ENCODE measurements around the gene ZNF436. TPM values are rescaled to one million over a fixed set of nuclear protein-coding genes. Genes with fewer than 3 reads are reported as not detected.

The ZNF436 gene
- total RNA-seq, 2 donors from 2014 or later: 8.7 to 8.8 TPM

DNA sequence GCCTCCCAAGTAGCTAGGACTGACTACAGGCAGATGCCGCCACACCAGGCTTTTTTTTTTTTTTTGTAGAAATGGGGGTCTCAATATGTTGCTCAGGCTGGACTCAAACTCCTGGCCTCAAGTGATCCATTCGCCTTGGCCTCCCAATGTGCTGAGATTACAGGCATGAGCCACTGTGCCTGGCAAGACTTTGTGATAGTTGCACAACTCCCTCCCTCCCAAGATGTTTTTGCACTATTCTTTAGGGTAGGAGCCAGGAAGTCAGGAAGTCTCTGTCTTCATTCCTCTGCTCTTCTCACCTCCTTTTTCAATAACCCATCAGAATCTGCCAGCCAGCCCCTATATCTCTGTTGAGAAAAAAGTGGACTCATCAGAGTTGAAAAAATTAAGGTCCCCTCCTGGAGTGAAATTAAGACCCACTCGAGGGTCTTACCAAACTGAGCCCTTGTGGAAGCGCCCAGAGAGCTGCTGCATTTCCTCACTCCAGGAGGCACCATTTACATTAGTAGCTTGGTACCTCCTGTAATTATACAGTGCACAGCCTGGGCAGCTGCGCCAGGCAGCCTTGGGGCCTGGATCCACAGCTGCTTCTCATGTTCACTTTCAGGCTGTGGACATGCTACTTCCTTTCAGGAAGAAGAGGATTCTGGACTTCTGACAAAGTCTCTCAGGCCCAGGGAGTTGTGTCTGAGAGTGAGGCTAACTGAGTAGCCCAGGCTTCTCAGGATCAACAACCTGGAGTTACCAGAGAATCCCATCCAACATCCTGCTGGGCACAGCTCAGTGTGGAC lies 30.9 kb upstream of the ZNF436 start:
- H3K4me3 Mint-ChIP-seq: no peak overlapping the region
- peaks cover 20% of the 10 kb centered on the region for H3K4me1 Mint-ChIP-seq (ENCODE audit: low read depth)
- no peaks in the 10 kb centered on the region for H3K27me3 Mint-ChIP-seq (ENCODE audit: low read depth)
- no peak for ATAC-seq (replicated peaks in 1 of 2)
- H3K9me3 Mint-ChIP-seq: no peaks in the 10 kb centered on the region
- no peak for DNase-seq
- H3K27ac Mint-ChIP-seq: no peak overlapping the region
- no peaks in the 10 kb centered on the region for H3K36me3 Mint-ChIP-seq (ENCODE audit: insufficient read depth in 2 of 2)

DNA sequence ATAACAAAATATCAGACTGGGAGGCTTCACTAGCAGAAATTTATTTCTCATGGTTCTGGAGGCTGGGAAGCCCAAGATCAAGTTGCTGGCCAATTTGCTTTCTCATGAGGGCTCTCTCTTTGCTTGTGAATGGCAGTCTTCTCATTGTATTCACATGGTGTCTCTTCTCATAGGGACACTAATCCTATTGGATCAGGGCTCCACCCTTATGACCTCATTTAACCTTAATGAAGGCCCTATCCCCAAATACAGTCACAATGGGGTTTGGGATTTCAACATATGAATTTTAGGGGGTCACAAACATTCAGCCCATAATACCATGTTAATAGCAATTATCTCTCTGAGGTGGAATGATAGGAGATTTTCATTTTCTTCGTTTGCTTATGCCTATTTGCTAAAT lies 29.6 kb upstream of the ZNF436 start:
- no peaks in the 10 kb centered on the region for H3K36me3 Mint-ChIP-seq (ENCODE audit: insufficient read depth in 2 of 2)
- DNase-seq: no peak
- no peak overlapping the region for H3K27ac Mint-ChIP-seq
- no peaks in the 10 kb centered on the region for H3K27me3 Mint-ChIP-seq (ENCODE audit: low read depth)
- H3K4me3 Mint-ChIP-seq: no peak overlapping the region
- H3K9me3 Mint-ChIP-seq: no peaks in the 10 kb centered on the region
- H3K4me1 Mint-ChIP-seq (ENCODE audit: low read depth): peaks cover 17% of the 10 kb centered on the region
- no peak for ATAC-seq (replicated peaks in 1 of 2)

DNA sequence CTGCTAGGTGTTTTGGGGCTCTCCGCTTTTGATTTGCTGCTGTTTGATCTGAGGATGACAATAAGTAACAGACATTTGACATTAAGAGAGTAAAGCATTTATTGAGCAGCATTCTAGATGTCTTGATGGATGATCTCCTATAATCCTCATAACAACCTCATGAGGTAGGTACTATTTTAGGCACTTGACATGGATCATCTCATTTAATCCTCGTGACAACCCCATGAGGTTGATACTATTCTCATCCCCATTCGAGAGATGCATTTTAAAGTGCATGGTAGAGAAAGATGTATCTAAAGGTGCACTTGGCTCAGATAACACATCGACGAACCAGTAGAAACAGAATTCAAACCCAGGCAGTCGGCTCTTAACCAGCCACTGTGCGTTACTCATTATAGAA lies 28.3 kb upstream of the ZNF436 start:
- H3K4me3 Mint-ChIP-seq: no peak overlapping the region
- no peaks in the 10 kb centered on the region for H3K36me3 Mint-ChIP-seq (ENCODE audit: insufficient read depth in 2 of 2)
- no peaks in the 10 kb centered on the region for H3K9me3 Mint-ChIP-seq
- no peak for ATAC-seq (replicated peaks in 1 of 2)
- DNase-seq: no peak
- H3K4me1 Mint-ChIP-seq (ENCODE audit: low read depth): peaks cover 11% of the 10 kb centered on the region
- H3K27ac Mint-ChIP-seq: no peak overlapping the region
- no peaks in the 10 kb centered on the region for H3K27me3 Mint-ChIP-seq (ENCODE audit: low read depth)

DNA sequence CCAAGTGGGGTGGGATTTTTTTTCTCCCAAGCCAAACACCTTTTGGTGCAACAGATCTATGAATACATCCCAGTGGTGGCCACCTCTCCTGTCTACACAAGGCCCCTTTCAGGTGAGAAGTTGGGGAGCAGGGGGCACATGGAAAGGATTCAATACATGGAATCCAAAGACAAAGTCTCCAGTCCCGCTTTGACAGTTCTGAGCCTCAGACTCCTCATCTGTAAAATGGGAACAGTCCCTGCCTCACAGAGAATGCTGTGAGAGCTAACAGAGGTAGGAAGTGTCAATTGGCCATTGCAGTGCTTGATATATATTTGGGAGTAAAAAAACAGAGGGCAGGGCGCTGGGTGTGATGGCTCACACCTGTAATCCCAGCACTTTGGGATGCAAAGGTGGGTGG lies 26.7 kb upstream of the ZNF436 start:
- H3K36me3 Mint-ChIP-seq (ENCODE audit: insufficient read depth in 2 of 2): no peaks in the 10 kb centered on the region
- no peak overlapping the region for H3K27ac Mint-ChIP-seq

DNA sequence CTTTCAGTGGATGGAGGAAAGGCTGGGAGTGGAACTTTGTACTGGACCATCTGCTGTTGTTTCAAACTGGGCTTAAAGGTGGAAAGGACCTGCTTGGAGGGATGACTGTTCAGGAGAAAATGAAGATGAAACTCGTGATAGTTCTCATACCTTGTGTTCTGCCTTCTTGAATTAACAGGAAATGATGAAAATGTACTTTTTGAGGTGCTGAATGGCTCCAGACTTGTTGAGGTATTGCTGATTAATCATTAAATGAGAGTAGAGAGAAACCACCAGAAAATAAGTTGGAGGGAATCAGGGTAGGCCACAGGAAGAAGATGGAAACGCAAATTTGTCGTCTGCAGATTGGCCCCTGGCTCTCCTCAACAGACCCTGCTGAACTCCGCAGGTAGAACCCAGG lies 26.2 kb upstream of the ZNF436 start:
- H3K27ac Mint-ChIP-seq: peak overlapping the region; percentile 13
- H3K4me1 Mint-ChIP-seq (ENCODE audit: low read depth): peaks cover 6% of the 10 kb centered on the region
- H3K4me3 Mint-ChIP-seq: no peak overlapping the region
- DNase-seq (no peak), ATAC-seq (replicated peaks in 1 of 2) (no peak)
- no peaks in the 10 kb centered on the region for H3K36me3 Mint-ChIP-seq (ENCODE audit: insufficient read depth in 2 of 2)
- no peaks in the 10 kb centered on the region for H3K27me3 Mint-ChIP-seq (ENCODE audit: low read depth)
- H3K9me3 Mint-ChIP-seq: no peaks in the 10 kb centered on the region

More for the DNA sequence above, 26.7 kb upstream of the ZNF436 start:
- H3K4me1 Mint-ChIP-seq (ENCODE audit: low read depth): peaks cover 6% of the 10 kb centered on the region
- no peaks in the 10 kb centered on the region for H3K9me3 Mint-ChIP-seq
- no peak for DNase-seq
- no peak for ATAC-seq (replicated peaks in 1 of 2)
- H3K27me3 Mint-ChIP-seq (ENCODE audit: low read depth): no peaks in the 10 kb centered on the region
- H3K4me3 Mint-ChIP-seq: no peak overlapping the region

DNA sequence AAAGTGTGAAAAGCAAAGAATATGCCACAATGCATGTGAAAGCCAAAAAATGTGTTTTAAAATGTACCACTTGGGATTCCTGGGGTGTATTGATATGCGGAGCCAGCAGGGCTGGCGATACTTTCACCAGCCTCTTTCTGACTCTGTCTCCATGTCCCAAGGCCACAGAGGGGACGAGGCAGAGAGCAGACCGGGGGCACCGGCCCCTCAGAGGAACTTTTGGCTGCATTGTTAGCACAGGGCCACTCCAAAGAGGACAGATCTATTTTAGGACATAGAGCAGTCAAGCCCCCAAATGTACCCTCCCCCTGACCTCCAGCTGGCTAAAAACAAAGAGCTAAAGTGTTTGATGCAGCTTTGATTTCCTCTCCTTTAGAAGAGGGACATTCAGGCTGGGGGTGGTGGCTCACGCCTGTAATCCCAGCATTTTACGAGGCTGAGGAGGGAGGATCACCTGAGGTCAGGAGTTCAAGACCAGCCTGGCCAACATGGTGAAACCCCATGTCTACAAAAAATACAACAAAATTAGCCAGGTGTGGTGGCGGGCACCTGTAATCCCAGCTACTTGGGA lies 25.6 kb upstream of the ZNF436 start:
- no peak overlapping the region for H3K27ac Mint-ChIP-seq
- no peak overlapping the region for H3K4me3 Mint-ChIP-seq
- no peaks in the 10 kb centered on the region for H3K9me3 Mint-ChIP-seq
- no peak for ATAC-seq (replicated peaks in 1 of 2)
- DNase-seq: no peak
- H3K4me1 Mint-ChIP-seq (ENCODE audit: low read depth): peaks cover 6% of the 10 kb centered on the region
- H3K36me3 Mint-ChIP-seq (ENCODE audit: insufficient read depth in 2 of 2): no peaks in the 10 kb centered on the region
- H3K27me3 Mint-ChIP-seq (ENCODE audit: low read depth): no peaks in the 10 kb centered on the region

DNA sequence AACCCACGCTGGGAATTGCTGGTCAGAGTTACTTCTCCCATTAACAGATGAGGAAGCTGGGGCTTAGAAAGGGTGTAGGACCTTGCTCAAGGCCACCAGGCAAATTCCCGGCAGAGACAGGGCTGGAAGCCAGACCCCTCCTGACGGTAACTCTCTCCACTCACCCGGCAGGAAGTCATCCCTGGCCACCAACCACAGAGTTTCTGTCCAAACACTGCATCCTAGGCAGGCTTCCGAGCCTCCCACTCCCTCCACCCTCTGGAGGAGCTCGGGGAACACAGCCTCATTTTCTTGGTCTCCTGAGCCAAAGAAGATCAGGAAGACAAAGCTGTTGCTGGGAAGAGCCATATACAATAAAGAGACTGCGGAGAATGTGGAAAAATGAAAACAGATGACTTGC lies 25.0 kb upstream of the ZNF436 start:
- no peak overlapping the region for H3K4me3 Mint-ChIP-seq
- ATAC-seq (replicated peaks in 1 of 2) (no peak), DNase-seq (no peak)
- no peaks in the 10 kb centered on the region for H3K27me3 Mint-ChIP-seq (ENCODE audit: low read depth)
- H3K4me1 Mint-ChIP-seq (ENCODE audit: low read depth): peaks cover 6% of the 10 kb centered on the region
- no peaks in the 10 kb centered on the region for H3K9me3 Mint-ChIP-seq
- no peak overlapping the region for H3K27ac Mint-ChIP-seq
- no peaks in the 10 kb centered on the region for H3K36me3 Mint-ChIP-seq (ENCODE audit: insufficient read depth in 2 of 2)

DNA sequence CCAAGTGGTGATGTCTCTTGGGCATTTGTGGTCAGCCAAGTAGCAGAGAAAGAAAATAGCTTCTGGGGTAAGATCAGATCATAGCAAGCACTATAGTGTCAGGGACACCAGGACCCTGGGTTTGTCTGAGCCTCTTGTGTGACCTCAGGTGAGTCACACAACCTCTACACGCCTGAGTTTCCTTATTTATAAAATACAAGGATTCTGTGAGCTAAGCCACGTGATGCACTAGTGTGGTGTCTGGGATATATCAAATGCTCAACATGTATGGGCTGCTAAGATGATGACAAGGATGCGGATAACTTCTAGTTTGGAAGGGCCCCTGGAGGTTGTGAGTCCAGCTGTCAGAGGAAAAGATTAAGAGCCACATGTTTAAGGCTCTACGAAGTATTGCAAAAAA lies 24.5 kb upstream of the ZNF436 start:
- Mint-ChIP-seq H3K9me3 (no peaks in the 10 kb centered on the region), H3K27ac (no peak overlapping the region), H3K27me3 (ENCODE audit: low read depth) (no peaks in the 10 kb centered on the region), H3K36me3 (ENCODE audit: insufficient read depth in 2 of 2) (no peaks in the 10 kb centered on the region), H3K4me1 (ENCODE audit: low read depth) (peaks cover 6% of the 10 kb centered on the region), H3K4me3 (no peak overlapping the region)
- DNase-seq (no peak), ATAC-seq (replicated peaks in 1 of 2) (no peak)

DNA sequence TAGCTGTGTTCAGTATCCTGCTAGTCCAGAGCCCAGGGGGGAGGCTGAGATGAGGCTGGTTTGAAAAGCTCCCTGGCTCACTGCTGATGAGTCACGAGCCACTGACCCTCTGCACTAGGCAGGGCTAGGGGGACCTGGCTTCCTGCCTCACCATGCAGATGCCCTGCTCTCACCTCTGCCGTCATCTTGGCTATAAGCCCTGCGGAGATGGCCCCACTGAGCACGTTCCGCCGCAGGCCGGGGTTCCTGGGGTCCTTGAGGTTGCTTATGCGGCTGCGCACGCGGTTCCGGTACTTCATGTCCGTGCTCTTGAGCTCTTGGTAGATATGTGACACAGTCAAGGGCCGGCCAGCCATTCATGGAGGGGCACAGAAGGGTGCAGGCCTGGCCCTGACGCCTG lies 24.1 kb upstream of the ZNF436 start:
- ATAC-seq (replicated peaks in 1 of 2): no peak

DNA sequence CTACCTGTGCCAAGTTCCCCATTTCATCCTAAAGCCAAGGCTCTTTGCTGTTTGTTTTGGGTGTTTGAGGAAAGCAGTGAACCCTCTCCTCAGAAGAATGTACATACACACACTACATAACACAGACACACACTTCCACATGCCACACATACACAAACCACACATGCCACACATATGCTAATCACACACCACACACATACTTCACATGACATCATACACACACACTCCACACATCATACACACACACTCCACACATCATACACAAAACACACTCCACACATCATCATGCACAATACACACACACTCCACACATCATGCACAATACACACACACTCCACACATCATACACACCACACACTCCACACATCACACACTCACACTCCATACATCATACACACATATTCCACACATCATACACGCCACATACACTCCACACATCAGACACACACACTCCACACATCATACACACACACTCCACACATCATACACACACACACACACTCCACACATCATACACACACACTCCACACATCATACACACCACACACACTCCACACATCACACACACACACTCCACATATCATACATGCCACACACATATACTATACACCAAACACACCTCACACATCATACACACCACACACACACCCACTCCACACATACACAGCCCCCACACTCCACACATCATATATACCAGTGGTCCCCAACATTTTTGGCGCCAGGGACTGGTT lies 22.7 kb upstream of the ZNF436 start:
- Mint-ChIP-seq H3K36me3 (ENCODE audit: insufficient read depth in 2 of 2) (no peaks in the 10 kb centered on the region), H3K9me3 (no peaks in the 10 kb centered on the region), H3K4me3 (no peak overlapping the region), H3K27ac (no peak overlapping the region), H3K27me3 (ENCODE audit: low read depth) (no peaks in the 10 kb centered on the region), H3K4me1 (ENCODE audit: low read depth) (peaks cover 6% of the 10 kb centered on the region)
- ATAC-seq (replicated peaks in 1 of 2): no peak
- no peak for DNase-seq

More for the DNA sequence above, 24.1 kb upstream of the ZNF436 start:
- H3K4me3 Mint-ChIP-seq: no peak overlapping the region
- DNase-seq: no peak
- no peaks in the 10 kb centered on the region for H3K27me3 Mint-ChIP-seq (ENCODE audit: low read depth)
- no peaks in the 10 kb centered on the region for H3K36me3 Mint-ChIP-seq (ENCODE audit: insufficient read depth in 2 of 2)
- no peaks in the 10 kb centered on the region for H3K9me3 Mint-ChIP-seq
- no peak overlapping the region for H3K27ac Mint-ChIP-seq
- H3K4me1 Mint-ChIP-seq (ENCODE audit: low read depth): peaks cover 6% of the 10 kb centered on the region

DNA sequence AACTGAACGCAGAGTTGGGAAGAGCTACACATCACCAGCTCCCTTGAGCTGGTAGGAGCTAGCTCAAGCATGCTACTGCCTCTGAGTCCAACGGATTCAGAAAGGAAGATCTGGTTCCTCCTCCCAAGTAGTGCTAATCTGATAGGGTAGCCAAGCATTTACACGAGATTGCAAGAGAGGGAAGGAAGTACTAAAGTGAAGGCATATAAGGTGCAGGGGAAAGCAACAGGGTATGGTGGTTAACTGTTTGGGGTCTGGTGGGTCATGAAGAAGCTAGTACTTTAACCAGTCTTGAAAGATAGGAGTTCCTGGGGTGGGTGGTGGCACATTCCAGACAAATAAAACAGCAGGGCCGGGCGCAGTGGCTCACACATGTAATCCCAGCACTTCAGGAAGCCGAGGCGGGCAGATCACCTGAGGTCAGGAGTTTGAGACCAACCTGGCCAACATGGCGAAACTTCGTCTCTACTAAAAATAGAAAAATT lies 20.2 kb upstream of the ZNF436 start:
- Mint-ChIP-seq H3K4me1 (ENCODE audit: low read depth) (no peaks in the 10 kb centered on the region), H3K9me3 (no peaks in the 10 kb centered on the region), H3K27ac (no peak overlapping the region), H3K27me3 (ENCODE audit: low read depth) (no peaks in the 10 kb centered on the region), H3K4me3 (no peak overlapping the region), H3K36me3 (ENCODE audit: insufficient read depth in 2 of 2) (no peaks in the 10 kb centered on the region)
- no peak for ATAC-seq (replicated peaks in 1 of 2)
- no peak for DNase-seq

DNA sequence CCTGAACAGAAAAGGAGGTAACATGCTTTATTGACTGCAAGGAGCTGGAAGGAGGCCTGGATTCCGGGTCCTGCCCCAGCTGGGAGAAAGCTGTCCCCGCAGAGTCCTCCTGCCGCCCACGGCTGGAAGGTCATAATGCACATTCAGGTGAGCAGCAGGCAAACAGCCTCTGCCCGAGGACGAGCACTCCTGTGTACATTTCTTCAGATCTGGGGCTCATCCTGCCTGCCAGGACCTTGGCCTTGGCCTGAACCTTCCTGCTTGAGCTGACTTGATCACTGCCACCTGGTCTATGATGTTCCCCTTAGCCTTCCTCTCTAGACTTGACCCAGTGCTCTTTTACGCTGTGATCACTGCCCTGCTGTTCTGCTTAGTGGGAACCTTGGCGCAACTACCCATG lies 17.9 kb upstream of the ZNF436 start:
- Mint-ChIP-seq H3K4me1 (ENCODE audit: low read depth) (no peaks in the 10 kb centered on the region), H3K27ac (no peak overlapping the region), H3K27me3 (ENCODE audit: low read depth) (no peaks in the 10 kb centered on the region), H3K4me3 (no peak overlapping the region), H3K36me3 (ENCODE audit: insufficient read depth in 2 of 2) (no peaks in the 10 kb centered on the region), H3K9me3 (no peaks in the 10 kb centered on the region)
- DNase-seq (no peak), ATAC-seq (replicated peaks in 1 of 2) (no peak)

DNA sequence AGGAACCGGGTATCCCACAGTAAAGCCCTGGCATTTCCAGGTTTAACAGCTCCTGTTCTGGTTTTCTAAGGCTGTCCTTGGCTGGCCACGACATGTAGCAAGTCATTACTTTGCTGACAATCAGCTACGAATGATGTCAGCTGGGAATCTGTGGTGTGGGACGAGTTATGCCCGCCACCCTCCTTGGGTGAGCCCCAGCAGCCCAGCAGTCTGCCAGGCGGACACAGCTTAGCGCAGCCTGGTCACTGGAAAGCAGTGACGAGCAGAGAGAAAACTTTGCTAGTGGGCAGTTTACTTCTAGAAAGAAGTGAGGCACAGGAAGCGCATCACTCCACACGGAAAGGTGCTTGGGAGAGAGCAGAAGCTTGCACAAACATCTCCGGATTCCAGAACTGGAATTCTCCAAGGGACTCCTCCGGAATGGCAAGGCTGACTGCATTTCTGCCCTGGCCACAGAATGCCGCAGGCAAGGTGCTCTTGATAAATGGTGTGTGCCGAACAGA lies 15.5 kb upstream of the ZNF436 start:
- Mint-ChIP-seq H3K36me3 (ENCODE audit: insufficient read depth in 2 of 2) (no peaks in the 10 kb centered on the region), H3K9me3 (no peaks in the 10 kb centered on the region), H3K4me1 (ENCODE audit: low read depth) (no peaks in the 10 kb centered on the region), H3K27me3 (ENCODE audit: low read depth) (no peaks in the 10 kb centered on the region), H3K4me3 (no peak overlapping the region), H3K27ac (no peak overlapping the region)
- ATAC-seq (replicated peaks in 1 of 2) (no peak), DNase-seq (no peak)
